NCI-H524 treated with DMSO at 0.1 percent for 48 hours (cell line): Measurements from ENCODE around the gene QPCT.
"Not testable (repeated sequence)": the region's sequence is repeated elsewhere in the genome, so short reads cannot be mapped to it uniquely, and the experiment has no call there.

Experiments used
- DNase-seq: peaks from one replicate; lab custom pipeline; 2025; lab: John Stamatoyannopoulos, UW

The QPCT gene

GRCh38 chr2:37391711-37392110 lies 47.3 kb downstream of the QPCT start:
- DNase-seq = no peak

- no peak for DNase-seq
Observed at GRCh38 chr2:37392428-37392827, 48.0 kb downstream of the QPCT start.

GRCh38 chr2:37394263-37394662 lies 49.8 kb downstream of the QPCT start:
- no peak for DNase-seq

- no peak for DNase-seq
Observed at GRCh38 chr2:37394796-37395555, 50.5 kb downstream of the QPCT start.

GRCh38 chr2:37396890-37397565 lies 52.6 kb downstream of the QPCT start:
- no peak for DNase-seq

GRCh38 chr2:37398990-37399389 lies 54.6 kb downstream of the QPCT start:
- DNase-seq = no peak

GRCh38 chr2:37400041-37400440 lies 55.6 kb downstream of the QPCT start:
- DNase-seq = no peak

GRCh38 chr2:37402636-37403035 lies 58.2 kb downstream of the QPCT start:
- no peak for DNase-seq

- DNase-seq = no peak
Observed at GRCh38 chr2:37405781-37406180, 61.4 kb downstream of the QPCT start.

- no peak for DNase-seq
Observed at GRCh38 chr2:37412231-37412630, 67.8 kb downstream of the QPCT start.

- not testable (repeated sequence) for DNase-seq
Observed at GRCh38 chr2:37413911-37414469, 69.6 kb downstream of the QPCT start.

GRCh38 chr2:37414470-37414949 lies 70.1 kb downstream of the QPCT start:
- no peak for DNase-seq

- no peak for DNase-seq
Observed at GRCh38 chr2:37415128-37415820, 70.8 kb downstream of the QPCT start.

GRCh38 chr2:37417321-37417720 lies 72.9 kb downstream of the QPCT start:
- DNase-seq = no peak

- DNase-seq = no peak
Observed at GRCh38 chr2:37418956-37419355, 74.5 kb downstream of the QPCT start.

- DNase-seq = no peak
Observed at GRCh38 chr2:37421686-37422085, 77.3 kb downstream of the QPCT start.

GRCh38 chr2:37422816-37423215 lies 78.4 kb downstream of the QPCT start:
- no peak for DNase-seq
